ENCODE measurements around the gene SLC39A11.

GRCh38 chr17:73052923-73053322 is 39.6 kb downstream of the SLC39A11 start:
- TF ChIP-seq CTCF (IDR thresholded peaks at IDR 0.05; ENCODE audit: insufficient read depth, low read depth, low read length) (no peak), EZH2 (IDR thresholded peaks at IDR 0.05; ENCODE audit: insufficient read depth, low read length) (no peak)

Data from astrocyte (in vitro differentiated cells and primary cell).